Measurements from ENCODE around the gene RANBP17.

Gene RANBP17

DNA sequence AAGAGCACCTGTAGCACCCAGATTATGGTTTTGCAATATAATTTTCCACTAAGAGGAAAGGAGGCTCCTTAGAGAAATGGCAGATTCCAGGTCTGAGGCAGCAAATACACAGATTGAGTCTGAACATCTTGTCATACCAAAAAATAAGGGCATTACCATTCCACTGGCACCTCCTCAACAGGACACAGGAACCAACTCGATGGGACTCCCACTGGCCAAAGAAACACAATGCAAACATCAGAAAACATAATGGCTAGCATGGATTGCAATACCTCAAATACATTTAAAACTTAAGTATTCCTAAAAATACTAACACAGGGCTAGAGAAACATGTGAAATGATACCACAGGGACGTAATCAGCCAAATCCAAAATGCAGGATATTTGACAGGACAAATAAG lies 12.4 kb upstream of the RANBP17 start:
- TF ChIP-seq, protein P1, sequence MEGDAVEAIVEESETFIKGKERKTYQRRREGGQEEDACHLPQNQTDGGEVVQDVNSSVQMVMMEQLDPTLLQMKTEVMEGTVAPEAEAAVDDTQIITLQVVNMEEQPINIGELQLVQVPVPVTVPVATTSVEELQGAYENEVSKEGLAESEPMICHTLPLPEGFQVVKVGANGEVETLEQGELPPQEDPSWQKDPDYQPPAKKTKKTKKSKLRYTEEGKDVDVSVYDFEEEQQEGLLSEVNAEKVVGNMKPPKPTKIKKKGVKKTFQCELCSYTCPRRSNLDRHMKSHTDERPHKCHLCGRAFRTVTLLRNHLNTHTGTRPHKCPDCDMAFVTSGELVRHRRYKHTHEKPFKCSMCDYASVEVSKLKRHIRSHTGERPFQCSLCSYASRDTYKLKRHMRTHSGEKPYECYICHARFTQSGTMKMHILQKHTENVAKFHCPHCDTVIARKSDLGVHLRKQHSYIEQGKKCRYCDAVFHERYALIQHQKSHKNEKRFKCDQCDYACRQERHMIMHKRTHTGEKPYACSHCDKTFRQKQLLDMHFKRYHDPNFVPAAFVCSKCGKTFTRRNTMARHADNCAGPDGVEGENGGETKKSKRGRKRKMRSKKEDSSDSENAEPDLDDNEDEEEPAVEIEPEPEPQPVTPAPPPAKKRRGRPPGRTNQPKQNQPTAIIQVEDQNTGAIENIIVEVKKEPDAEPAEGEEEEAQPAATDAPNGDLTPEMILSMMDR (IDR thresholded peaks at IDR 0.05; ENCODE audit: borderline replicate concordance, insufficient read depth, low read depth, low read length) = no peak
- H3K4me3 ChIP-seq (ENCODE audit: low read depth, low read length) = no peak overlapping the region

DNA sequence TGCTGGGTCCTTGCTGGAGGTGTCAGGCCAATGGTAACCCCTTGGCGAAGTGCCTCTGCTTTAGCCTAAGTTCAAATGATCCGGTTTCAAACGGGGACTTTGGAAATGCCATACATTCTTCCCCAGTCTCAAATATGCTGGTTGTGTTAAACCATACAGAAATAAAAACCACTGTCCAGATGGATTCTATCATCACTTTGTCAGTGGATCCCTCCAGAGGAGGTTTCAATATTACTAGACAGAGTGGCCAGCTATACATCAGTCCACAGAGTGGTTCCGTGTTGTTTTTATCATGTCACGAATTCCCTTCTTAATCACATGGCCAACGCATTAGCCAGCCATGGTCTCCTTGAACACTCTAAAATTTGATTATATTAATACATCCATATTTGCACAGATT lies 7.3 kb upstream of the RANBP17 start:
- TF ChIP-seq, protein P1 (IDR thresholded peaks at IDR 0.05; ENCODE audit: borderline replicate concordance, insufficient read depth, low read depth, low read length) = no peak
- no peak overlapping the region for H3K4me3 ChIP-seq (ENCODE audit: low read depth, low read length)

DNA sequence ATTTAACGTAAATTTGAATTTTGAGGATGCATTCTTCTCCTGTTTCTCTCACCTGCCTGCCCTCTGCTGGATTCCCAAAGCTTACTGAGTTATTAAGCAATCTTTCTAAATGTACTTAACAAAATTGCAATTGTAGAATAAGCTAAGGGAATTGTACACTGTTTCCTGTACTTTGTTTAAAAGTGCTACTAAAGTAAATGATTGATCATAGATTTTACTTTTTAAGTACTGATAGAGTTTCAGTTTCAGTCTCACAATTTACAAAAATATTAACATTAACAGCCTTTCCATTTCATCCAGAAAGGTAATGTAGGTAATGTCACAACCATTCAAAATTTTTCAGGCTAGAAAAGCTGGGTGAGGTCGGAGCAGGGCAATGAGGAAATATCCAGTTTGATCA lies 4.8 kb upstream of the RANBP17 start:
- H3K4me3 ChIP-seq (ENCODE audit: low read depth, low read length) = no peak overlapping the region
- TF ChIP-seq, protein P1 (IDR thresholded peaks at IDR 0.05; ENCODE audit: borderline replicate concordance, insufficient read depth, low read depth, low read length) = no peak

DNA sequence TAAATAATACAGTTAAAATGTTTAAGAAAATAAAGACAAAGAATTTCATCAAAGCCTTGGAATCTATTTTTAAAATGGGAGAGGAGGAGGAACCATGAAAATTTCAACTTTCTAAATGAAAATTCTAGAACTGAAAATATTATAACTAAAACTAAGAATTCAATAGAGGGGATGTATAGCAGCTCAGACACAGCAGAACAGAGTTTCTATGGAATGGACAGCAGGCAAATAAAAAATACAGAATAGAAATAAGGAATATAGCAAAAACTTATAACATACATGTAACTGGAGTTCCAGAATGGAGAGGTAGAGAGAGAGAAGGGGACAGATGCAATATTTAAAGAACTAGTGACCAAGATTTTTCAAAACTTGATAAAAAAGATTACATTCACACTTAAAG lies 1.4 kb upstream of the RANBP17 start:
- TF ChIP-seq, protein P1 (IDR thresholded peaks at IDR 0.05; ENCODE audit: borderline replicate concordance, insufficient read depth, low read depth, low read length) = no peak
- H3K4me3 ChIP-seq (ENCODE audit: low read depth, low read length) = no peak overlapping the region

DNA sequence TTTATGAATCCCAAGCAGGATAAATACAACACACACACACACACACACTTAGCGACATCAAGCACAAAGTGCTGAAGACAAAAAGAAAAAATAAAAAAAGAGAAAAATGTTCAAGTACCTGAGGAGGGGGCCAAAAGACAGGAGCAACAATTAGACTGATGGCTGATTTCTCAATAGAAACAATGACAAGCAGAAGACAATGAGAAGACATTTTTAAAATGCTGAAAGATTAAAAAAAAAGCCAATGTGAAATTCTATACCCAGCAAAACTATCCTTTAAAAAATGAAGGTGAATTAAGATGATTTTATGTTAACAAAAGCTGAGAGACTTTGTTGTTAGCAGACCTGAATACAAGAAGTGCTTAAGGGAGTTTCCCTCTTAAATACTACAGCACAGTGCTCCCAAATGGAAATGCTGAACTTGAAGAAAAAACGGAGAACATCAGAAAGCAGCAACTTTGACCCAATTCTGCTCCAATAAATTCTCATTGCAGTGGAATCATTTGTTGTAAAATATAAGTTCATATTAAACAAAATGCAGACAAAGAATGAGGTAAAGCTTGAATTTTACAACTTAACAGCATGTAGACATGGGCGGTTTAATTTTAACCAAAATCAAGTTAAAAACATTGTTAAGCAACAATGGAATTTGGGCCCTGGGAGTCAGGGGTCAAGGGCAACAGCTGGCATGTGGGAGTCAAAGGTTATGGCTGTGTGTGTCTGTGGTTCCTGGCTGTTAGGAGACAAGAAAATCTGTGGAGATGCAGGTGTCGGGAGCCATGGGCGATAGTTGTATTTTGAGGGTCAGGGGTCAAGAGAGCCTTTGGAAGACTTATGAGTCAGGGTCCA lies 776 bp upstream of the RANBP17 start:
- no peak overlapping the region for H3K4me3 ChIP-seq (ENCODE audit: low read depth, low read length)
- TF ChIP-seq, protein P1 (IDR thresholded peaks at IDR 0.05; ENCODE audit: borderline replicate concordance, insufficient read depth, low read depth, low read length) = no peak

DNA sequence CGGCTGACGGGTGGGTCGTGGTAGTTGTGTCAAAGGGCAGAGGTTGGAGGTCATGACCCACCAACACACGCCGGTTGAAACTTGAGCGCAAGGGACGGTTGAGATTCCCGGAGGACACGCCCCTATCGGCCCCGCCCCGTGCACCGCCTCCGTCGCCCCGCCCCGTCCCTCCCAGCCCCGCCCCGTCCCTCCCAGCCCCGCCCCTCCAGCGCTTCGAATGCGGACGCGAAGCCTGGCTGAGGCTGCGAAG lies 226 bp upstream of the RANBP17 start:
- no peak overlapping the region for H3K4me3 ChIP-seq (ENCODE audit: low read depth, low read length)

DNA sequence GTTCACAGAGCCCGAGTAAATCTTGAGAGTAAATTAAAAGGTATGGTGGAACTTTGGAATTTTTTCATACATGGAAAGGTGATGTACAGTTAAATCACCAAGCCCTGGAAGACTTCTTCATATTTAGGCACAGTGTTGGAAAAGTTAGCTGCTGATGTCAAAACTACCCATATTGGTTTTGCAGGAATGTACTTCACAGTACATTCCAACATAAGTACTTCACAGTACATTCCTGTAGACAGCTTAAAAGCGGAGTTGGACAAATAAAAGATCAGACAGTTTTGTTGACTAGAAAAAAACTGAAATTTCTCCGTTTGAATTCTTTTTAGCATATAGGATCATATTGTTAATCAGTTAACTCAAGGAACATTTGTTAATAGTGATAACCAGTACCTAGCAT lies 1.8 kb downstream of the RANBP17 start:
- no peak overlapping the region for H3K4me3 ChIP-seq (ENCODE audit: low read depth, low read length)
- TF ChIP-seq, protein P1 (IDR thresholded peaks at IDR 0.05; ENCODE audit: borderline replicate concordance, insufficient read depth, low read depth, low read length) = no peak

More for the DNA sequence above, 226 bp upstream of the RANBP17 start:
- TF ChIP-seq, protein P1 (IDR thresholded peaks at IDR 0.05; ENCODE audit: borderline replicate concordance, insufficient read depth, low read depth, low read length) = no peak

Measured in GM12875 (cell line).